ENCODE measurements around the gene TMEM174.

TMEM174 gene

GRCh38 chr5:73172951-73173350 lies at the start of gene TMEM174:
Gene TMEM174 (plus strand): TSS chr5:73173193. CDS start chr5:73173244, 51 bp downstream.
- Histone ChIP-seq H3K79me2 (ENCODE audit: insufficient read depth, low read length) (no peaks in the 10 kb centered on the region), H3K27me3 (ENCODE audit: insufficient read depth, low read length, poor library complexity) (peaks cover 13% of the 10 kb centered on the region), H3K9ac (ENCODE audit: low read depth, low read length) (no peak within 1 kb of the TSS), H3K4me3 (ENCODE audit: low read depth in 1 of 2, low read length in 2 of 2) (no peak within 1 kb of the TSS), H3K36me3 (ENCODE audit: insufficient read depth, low read length) (no peaks in the 10 kb centered on the region), H3K27ac (ENCODE audit: low read length) (no peak within 1 kb of the TSS), H3K9me3 (ENCODE audit: insufficient read depth, low read length, severe bottlenecking) (no peaks in the 10 kb centered on the region), H4K20me1 (ENCODE audit: insufficient read depth, low read length) (no peaks in the 10 kb centered on the region), H3K4me1 (ENCODE audit: insufficient read depth, low read length) (no peaks in the 10 kb centered on the region), H3K4me2 (ENCODE audit: insufficient read depth, low read length) (no peak within 1 kb of the TSS), H2AFZ (ENCODE audit: low read depth, low read length) (no peak within 1 kb of the TSS)
- no peak for ATAC-seq (ENCODE audit: insufficient read depth, low read depth)
- DNase-seq = no peak
- TF ChIP-seq EZH2 (IDR thresholded peaks at IDR 0.05; ENCODE audit: borderline replicate concordance, low read depth, low read length, severe bottlenecking) (no peak), CTCF (IDR thresholded peaks at IDR 0.05; ENCODE audit: borderline replicate concordance, extremely low read depth, low read length, poor library complexity, severe bottlenecking) (no peak)

- no peak for TF ChIP-seq EZH2 (IDR thresholded peaks at IDR 0.05; ENCODE audit: borderline replicate concordance, low read depth, low read length, severe bottlenecking)
- no peak for TF ChIP-seq CTCF (IDR thresholded peaks at IDR 0.05; ENCODE audit: borderline replicate concordance, extremely low read depth, low read length, poor library complexity, severe bottlenecking)
- H3K4me2 ChIP-seq (ENCODE audit: insufficient read depth, low read length) = no peak overlapping the region
Measured at GRCh38 chr5:73125289-73125688, 47.7 kb upstream of the TMEM174 start.

GRCh38 chr5:73126381-73126780 lies 46.6 kb upstream of the TMEM174 start:
- ATAC-seq (ENCODE audit: insufficient read depth, low read depth) (no peak), DNase-seq (no peak)
- H3K27ac ChIP-seq (ENCODE audit: low read length) = no peak overlapping the region
- H3K27me3 ChIP-seq (ENCODE audit: insufficient read depth, low read length, poor library complexity) = peaks cover 22% of the 10 kb centered on the region
- no peak overlapping the region for H3K9ac ChIP-seq (ENCODE audit: low read depth, low read length)
- 0 out of 2 replicates have a peak, but pooled peaks cover 5% of the 10 kb centered on the region for H4K20me1 ChIP-seq (ENCODE audit: insufficient read depth, low read length)
- no peak overlapping the region for H3K4me3 ChIP-seq (ENCODE audit: low read depth in 1 of 2, low read length in 2 of 2)
- H2AFZ ChIP-seq (ENCODE audit: low read depth, low read length) = no peak overlapping the region
- no peak for TF ChIP-seq CTCF (IDR thresholded peaks at IDR 0.05; ENCODE audit: borderline replicate concordance, extremely low read depth, low read length, poor library complexity, severe bottlenecking)
- no peak overlapping the region for H3K4me2 ChIP-seq (ENCODE audit: insufficient read depth, low read length)
- H3K9me3 ChIP-seq (ENCODE audit: insufficient read depth, low read length, severe bottlenecking) = no peaks in the 10 kb centered on the region
- no peaks in the 10 kb centered on the region for H3K79me2 ChIP-seq (ENCODE audit: insufficient read depth, low read length)
- H3K36me3 ChIP-seq (ENCODE audit: insufficient read depth, low read length) = no peaks in the 10 kb centered on the region
- H3K4me1 ChIP-seq (ENCODE audit: insufficient read depth, low read length) = no peaks in the 10 kb centered on the region

More at GRCh38 chr5:73125289-73125688, 47.7 kb upstream of the TMEM174 start:
- DNase-seq (no peak), ATAC-seq (ENCODE audit: insufficient read depth, low read depth) (no peak)
- Histone ChIP-seq H3K9me3 (ENCODE audit: insufficient read depth, low read length, severe bottlenecking) (no peaks in the 10 kb centered on the region), H3K9ac (ENCODE audit: low read depth, low read length) (no peak overlapping the region), H3K36me3 (ENCODE audit: insufficient read depth, low read length) (no peaks in the 10 kb centered on the region), H3K27me3 (ENCODE audit: insufficient read depth, low read length, poor library complexity) (peaks cover 18% of the 10 kb centered on the region), H3K4me1 (ENCODE audit: insufficient read depth, low read length) (no peaks in the 10 kb centered on the region), H4K20me1 (ENCODE audit: insufficient read depth, low read length) (0 out of 2 replicates have a peak, but pooled peaks cover 3% of the 10 kb centered on the region), H3K4me3 (ENCODE audit: low read depth in 1 of 2, low read length in 2 of 2) (no peak overlapping the region), H3K27ac (ENCODE audit: low read length) (no peak overlapping the region), H3K79me2 (ENCODE audit: insufficient read depth, low read length) (no peaks in the 10 kb centered on the region), H2AFZ (ENCODE audit: low read depth, low read length) (no peak overlapping the region)

GRCh38 chr5:73126957-73127356 lies 46.0 kb upstream of the TMEM174 start:
- DNase-seq (no peak), ATAC-seq (ENCODE audit: insufficient read depth, low read depth) (no peak)
- Histone ChIP-seq H3K27ac (ENCODE audit: low read length) (no peak overlapping the region), H3K4me2 (ENCODE audit: insufficient read depth, low read length) (no peak overlapping the region), H4K20me1 (ENCODE audit: insufficient read depth, low read length) (0 out of 2 replicates have a peak, but pooled peaks cover 5% of the 10 kb centered on the region), H3K27me3 (ENCODE audit: insufficient read depth, low read length, poor library complexity) (peaks cover 23% of the 10 kb centered on the region), H3K9ac (ENCODE audit: low read depth, low read length) (no peak overlapping the region), H3K4me1 (ENCODE audit: insufficient read depth, low read length) (no peaks in the 10 kb centered on the region), H3K36me3 (ENCODE audit: insufficient read depth, low read length) (no peaks in the 10 kb centered on the region), H3K4me3 (ENCODE audit: low read depth in 1 of 2, low read length in 2 of 2) (no peak overlapping the region), H3K9me3 (ENCODE audit: insufficient read depth, low read length, severe bottlenecking) (no peaks in the 10 kb centered on the region), H2AFZ (ENCODE audit: low read depth, low read length) (no peak overlapping the region), H3K79me2 (ENCODE audit: insufficient read depth, low read length) (no peaks in the 10 kb centered on the region)
- no peak for TF ChIP-seq EZH2 (IDR thresholded peaks at IDR 0.05; ENCODE audit: borderline replicate concordance, low read depth, low read length, severe bottlenecking)
- no peak for TF ChIP-seq CTCF (IDR thresholded peaks at IDR 0.05; ENCODE audit: borderline replicate concordance, extremely low read depth, low read length, poor library complexity, severe bottlenecking)

Measured in DND-41 (cell line).